Mesenteric fat pad (tissue), 1 donor: ENCODE results near the gene DTNBP1. TPM values are rescaled to one million over a fixed set of nuclear protein-coding genes. Genes with fewer than 3 reads are reported as not detected.

ENCODE experiments used
- DNase-seq: peaks from one replicate; pipeline ENCODE4 v3.0.0-alpha.2; 2020; ENCODE audit warnings: low spot score
- total RNA-seq: library from RNA; stranded (reverse); fragmentation: NEBNext Ultra II Directional; extraction: Animal tissue kit (Norgen Biotek cat#: 25700); gene quantifications from one replicate; pipeline ENCODE4 v1.2.1, GENCODE V29; 2021
- donor health status: DM: yes; HTN: yes; CAD: no.

Gene DTNBP1
- total RNA-seq, 1 donor from 2014 or later = 21.9 TPM

- DNase-seq = no peak
These were observed 145.2 kb downstream of the DTNBP1 start for GRCh38 chr6:15517600-15517999.

- DNase-seq = no peak
These were observed 145.8 kb downstream of the DTNBP1 start for GRCh38 chr6:15516923-15517560.

DNA sequence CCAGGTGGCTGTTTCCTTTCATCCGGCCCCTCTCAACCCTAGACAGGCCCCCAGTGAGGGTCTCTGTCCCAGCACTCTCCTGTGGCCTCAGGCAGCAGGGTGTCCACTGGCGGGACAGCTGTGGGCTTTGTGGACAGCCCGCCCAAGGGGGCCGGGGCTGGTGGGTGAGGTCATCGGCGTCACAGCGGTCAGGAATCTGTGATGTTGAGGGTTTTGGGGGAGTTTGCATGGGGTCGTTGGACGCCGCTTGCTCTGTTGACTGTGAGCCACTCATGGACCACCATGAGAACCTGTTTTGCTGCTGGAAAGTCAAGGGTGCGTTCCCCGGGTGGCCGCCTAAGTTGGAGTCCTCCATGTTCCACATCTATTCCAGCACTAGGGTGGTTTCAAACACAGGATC is 146.4 kb downstream of the DTNBP1 start:
- no peak for DNase-seq

DNA sequence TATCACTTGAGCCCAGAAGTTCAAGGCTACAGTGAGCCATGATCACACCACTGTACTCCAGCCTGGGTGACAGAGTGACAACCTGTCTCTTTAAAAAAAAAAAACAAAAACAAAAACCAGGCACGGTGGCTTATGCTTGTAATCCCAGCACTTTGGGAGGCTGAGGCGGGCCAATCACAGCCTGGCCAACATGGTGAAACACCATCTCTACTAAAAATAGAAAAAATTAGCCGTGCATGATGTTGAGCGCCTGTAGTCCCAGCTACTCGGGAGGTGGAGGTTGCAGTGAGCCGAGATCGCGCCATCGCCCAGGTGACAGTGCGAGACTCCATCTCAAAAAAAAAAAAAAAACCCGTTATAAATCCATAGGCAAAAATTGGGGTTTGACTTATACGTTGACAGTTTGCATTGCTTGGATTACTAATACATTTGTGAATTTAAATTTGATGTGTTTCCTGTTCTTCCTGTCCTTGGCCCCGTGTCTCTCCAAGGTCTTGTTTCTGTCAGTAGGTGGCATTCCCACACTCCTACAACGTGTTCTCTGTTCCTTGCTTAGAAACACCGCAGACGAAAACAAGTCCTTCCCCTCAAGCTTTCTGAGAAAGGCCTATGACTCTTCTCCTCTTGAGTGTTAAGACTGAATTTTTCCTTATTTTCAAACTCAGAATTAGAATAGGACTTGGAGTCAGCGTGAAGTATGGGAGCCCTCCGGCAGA is 147.0 kb downstream of the DTNBP1 start:
- DNase-seq = no peak

- DNase-seq = no peak
These were observed 147.6 kb downstream of the DTNBP1 start for GRCh38 chr6:15515226-15515625.

DNA sequence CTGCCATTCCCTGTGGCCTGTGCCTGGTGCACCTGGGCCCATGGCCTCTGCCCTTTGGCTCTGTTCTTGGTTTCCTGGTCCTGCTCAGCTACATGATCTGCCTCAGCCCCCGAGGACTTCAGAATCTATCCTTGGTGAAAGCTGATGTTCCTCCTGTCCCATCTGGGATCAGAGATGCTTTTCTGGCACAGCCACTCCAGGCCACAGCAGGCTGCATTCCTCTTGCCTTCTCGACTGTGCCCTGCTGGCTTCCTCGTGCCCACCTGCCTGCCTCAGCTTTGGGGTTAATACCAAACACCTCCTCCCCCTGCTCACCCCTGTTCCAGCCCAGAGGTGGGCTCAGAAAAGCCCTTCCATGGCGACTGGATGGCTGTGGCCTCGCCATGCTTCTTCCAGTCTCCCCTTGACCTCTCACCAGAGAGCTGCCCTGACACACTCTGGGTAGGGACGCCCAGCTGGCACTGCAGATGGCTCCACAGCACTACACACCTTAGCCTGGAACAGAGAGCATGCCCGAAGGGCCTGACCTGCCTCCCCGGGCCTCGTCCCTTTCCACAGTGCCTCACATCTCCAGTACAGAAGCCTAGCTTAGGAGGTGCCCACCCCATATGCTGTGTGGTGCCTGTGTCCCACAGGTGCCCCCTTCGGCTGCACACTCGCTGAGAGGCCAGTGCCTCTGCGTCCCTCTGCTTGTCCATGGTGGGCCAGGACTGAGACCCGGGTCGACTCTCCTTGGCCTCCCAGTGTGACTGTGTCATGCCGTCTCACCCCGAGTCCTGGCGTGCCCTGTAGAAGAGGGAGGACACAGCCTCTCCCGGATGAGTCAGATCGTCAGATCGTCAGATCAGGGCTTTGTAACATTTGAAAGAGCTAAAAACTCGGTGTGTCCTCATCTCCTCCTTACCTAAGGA is 148.8 kb downstream of the DTNBP1 start:
- DNase-seq = no peak

GRCh38 chr6:15513131-15513771 is 149.6 kb downstream of the DTNBP1 start:
- DNase-seq = no peak

DNA sequence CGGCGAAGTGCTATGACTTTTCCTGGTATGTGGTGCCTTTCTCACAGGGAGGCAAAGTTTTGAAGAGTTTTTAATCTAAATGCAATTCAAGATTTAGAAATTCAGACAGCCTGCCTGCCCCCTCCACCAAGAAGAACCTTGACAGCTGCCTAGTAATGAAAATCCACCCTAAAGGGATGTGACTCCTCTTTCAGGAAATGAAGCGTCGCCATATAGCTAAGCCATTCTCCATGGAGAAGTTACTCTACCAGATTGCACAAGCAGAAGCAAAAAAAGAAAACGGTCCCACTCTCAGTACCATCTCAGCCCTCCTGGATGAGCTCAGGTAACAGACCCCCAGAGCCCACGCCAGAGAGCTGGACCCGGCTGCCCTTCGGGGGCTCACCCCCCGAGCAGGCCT is 150.1 kb downstream of the DTNBP1 start:
- no peak for DNase-seq

DNA sequence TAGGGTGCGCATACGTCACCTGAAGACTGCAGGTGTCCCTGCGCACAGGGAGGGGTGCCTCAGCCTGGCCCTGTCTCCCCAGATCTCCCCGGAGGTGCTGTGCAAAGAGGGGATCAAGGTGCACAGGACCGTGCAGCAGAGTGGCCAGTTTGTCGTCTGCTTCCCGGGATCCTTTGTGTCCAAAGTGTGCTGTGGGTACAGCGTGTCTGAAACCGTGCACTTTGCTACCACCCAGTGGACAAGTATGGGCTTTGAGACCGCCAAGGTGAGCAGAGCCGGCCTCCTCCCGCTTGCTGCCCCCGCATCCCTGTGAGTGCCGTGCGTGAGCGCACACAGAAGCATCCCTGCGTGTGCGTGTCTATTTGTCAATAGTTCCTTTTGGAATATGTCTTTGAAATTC is 150.7 kb downstream of the DTNBP1 start:
- DNase-seq = no peak

DNA sequence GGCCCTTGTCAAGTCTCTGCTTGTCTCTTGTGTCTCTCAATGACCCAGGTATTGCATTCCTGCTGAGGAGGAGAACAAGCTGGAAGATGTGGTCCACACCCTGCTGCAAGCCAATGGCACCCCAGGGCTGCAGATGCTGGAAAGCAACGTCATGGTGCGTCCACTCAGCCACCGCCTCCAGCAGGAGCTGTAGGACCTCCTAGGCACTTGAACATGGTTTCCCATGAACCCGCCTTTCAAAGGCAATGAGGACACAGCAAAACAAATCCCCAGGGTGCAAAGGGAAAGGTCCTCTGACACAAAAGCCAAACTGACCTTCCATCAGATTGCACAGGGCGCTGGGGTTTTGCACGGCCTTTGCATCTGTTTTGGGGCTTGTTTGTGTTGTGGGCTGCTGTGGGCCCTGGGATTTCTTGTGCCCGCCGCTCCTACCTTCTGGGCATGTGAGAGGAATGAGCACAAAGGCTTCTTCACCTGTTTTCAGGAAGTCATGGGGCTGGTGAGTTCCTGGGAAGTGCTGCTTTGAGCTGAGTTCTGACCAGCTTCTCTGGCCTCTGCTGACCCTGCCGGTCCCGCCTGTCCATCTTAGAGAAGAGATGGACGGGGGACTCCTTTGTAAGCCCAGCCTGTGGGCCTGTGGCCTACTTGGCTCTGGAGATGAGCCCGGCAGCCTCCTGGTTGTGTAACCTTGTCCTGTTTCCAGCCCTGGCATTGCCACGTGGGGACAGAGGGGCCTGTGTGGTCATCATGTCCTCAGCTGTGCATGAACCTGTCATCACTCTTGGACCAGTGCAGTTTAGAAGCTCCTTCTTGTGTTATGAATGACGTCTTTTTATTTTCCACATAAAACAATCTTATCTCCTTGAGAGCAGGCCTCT is 151.3 kb downstream of the DTNBP1 start:
- no peak for DNase-seq

GRCh38 chr6:15510536-15511247 is 152.1 kb downstream of the DTNBP1 start:
- DNase-seq = no peak

GRCh38 chr6:15510121-15510520 is 152.7 kb downstream of the DTNBP1 start:
- no peak for DNase-seq

DNA sequence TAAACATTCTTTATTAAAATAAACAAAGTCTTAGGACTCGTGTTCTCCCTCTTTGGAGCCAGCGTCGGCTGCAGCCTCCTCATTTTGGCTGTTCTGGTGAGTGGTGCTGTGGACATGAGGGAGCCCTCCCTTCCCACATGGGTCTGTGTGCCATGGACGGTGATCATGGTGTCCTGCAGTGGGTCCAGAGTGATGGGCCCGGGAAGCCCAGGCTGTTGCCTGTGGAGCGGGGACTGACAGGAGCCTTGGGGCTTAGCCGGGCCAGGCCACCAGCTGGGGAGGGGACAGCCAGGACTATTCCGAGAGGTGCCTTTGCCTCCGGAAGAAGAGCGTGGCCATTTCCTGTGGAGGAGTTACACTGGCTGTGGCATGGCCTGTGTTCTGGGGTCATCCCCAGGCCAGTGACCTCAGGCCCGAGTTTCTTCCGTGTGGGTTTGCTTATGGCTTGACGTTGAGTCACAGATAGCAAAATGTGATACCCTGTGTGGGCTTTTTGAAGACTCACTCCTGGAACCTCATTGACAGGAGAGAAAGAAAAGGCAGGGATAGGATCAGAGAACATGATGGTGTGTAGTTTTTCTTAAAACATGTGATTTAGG is 153.4 kb downstream of the DTNBP1 start:
- DNase-seq = peak; percentile 83

- peak; percentile 68 for DNase-seq
These were observed 153.9 kb downstream of the DTNBP1 start for GRCh38 chr6:15508931-15509330.

DNA sequence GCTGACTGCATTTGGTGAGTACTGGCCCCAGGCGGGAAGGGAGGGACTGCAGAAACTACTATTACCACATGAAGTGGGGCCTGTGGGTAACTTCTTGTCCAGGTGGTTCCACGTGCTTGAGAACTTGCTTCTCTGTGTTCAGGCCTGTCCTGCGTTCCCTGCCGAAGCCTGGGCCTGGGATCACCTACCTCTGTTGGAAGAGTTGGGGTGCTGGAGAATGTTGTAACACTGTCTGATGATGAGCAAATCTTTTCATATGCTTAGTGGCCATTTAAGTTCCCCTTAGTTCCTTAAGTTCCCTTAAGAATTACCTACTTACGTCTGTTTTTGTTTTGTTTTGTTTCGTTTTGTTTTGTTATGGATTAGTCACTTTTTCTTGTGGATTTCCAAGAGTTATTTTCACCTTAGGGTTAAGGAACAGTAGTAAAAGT is 154.4 kb downstream of the DTNBP1 start:
- peak; percentile 68 for DNase-seq

- peak; percentile 71 for DNase-seq
These were observed 155.1 kb downstream of the DTNBP1 start for GRCh38 chr6:15507746-15508145.

- peak; percentile 43 for DNase-seq
These were observed 155.6 kb downstream of the DTNBP1 start for GRCh38 chr6:15507221-15507620.

DNA sequence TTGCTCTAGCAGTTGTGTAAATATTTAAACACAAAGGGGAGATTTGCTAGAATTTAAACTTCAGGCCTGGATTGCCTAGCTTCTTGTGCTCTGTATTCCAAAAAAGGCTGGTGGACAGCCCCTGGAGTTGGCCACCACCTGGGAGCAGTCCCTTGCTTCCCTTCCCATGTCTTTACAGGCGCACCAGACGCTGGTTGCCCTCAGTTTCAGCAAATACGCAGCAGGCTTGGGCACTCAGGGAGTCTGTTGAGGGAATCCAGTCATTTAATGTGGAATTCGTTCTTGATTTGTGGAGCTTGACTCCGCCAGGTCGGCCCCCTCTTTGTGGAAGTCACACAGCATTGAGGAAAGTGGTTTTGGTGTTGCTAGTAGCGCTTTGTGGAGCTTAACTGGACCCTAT is 156.8 kb downstream of the DTNBP1 start:
- peak; percentile 45 for DNase-seq

DNA sequence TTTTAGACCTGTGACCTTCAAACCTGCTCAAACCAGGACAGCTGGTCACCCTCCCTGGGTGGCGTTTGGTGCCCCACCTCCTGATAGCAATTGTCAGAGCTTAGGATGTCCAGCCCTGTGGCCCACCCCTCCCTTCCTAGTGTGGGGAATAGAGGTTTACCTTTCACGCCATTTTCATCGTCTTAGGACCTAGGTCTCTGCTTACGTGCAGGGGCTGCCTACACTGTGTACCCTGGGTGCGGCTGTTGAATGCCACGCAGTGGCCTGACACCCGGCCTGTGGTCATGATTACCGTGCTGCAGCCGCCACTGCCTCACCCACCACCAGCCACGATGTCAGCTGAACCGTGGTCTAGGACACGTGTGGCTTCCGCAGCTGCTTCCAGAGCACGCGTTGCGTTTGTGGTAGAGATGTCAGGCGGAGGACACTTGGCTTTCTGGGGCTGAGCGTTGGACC is 157.3 kb downstream of the DTNBP1 start:
- DNase-seq = peak; percentile 79
